ENCODE results near the gene RNPS1.

RNPS1 gene

DNA sequence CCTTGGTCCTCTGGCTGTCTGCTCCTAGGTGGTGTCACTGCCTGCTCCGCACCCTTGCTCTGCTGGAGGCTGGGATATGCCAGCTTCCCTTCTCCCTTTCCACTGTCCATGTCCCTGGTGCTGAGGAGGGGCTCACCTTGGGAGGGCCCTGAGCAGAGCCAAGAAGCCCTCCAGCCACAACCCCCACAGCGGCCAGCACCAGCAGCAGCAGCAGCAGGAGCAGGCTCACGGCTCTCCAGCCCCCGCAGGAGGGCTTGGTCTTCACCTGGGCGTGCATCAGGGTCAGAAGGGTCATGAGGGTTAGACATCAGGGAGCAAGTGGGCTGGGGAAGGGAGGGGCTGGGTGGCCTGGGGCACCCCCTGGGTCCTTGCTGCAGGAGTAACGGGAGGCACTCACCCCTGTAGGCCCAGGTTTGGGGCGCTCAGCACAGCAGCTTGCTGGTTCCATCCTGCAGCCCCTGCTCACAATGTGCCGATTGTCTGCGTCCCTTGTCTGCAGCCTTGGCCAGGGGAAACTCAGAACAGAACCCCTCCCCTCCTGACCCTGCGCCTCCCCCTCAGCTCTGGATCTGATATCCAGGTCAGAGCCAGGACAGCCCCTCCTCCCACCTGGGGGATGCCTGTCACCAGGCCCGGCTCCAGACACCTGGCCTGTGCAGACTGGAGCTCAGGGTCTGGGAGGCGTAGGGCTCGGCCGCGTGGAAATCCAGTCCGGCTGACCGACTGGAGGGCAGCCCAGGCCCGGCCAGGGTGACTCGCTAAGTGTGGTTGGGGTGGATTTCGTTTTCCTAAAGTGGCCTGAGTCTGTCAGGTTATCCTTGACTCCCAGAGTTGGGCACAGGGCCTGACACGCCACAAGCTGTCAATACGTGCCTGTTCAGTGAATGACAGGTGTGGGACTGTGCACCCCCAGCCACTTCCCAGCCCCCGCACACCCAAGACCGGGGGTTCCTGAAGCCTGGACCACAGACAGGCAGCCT, 57.2 kb downstream of the RNPS1 start, which contains the start of gene BRICD5:
TSS of gene BRICD5 (minus strand) at position 478 of the 980 bp plus-strand sequence. CDS start at position 448, 30 bp downstream.
- DNase-seq: no peak

DNA sequence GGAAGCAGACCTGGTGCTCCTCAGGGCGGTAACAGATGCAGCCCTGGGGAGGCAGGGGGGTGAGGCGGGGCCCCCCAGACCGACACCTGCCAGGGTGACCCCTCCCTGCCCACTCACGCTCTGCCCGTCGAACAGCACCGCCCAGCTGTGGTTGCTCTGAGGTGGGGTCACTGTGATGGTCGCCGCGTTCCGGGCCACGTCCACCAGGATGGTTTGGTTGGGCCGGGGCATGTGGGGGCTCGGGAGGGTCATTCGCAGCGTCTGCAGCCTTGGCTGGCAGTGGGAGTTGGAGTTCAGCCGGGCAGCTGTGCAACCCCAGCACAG, 58.0 kb downstream of the RNPS1 start:
- no peak for DNase-seq

DNA sequence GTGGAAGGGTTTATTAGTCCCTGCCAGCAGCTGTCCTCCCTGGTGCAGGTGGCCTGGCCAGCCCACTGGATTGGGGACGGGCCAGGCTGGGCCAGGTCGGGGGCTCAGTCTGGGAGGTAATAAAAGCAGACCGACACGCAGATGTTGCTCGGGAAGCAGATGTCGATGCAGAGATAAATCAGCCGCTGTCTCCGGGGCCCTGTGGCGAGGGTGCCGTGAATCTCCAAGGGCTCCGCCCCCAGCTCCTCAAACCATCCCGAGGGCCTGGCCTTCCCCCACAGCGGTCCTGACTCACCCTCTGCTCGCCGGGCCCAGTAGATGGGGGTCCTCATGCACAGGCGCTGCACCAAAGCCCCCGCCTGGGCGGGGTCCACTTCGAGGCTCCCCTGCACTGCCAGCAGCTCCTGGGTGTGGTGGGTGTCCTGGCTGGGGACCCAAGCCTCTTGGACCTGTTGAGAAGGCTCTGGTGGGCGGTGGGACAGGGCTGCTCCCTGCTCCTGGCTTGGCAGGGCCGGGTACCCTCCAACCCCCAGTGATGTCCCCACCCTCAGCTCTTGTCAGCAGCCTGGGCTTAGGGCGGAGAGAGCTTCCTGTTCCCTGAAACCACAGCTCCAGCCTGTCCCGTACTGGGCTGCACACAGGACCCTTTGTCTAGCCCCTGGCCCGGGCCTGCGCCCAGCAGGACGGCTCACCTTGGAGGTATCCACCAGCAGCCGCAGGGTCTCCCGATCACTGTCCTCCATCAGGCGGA, 58.5 kb downstream of the RNPS1 start:
- DNase-seq: no peak

DNA sequence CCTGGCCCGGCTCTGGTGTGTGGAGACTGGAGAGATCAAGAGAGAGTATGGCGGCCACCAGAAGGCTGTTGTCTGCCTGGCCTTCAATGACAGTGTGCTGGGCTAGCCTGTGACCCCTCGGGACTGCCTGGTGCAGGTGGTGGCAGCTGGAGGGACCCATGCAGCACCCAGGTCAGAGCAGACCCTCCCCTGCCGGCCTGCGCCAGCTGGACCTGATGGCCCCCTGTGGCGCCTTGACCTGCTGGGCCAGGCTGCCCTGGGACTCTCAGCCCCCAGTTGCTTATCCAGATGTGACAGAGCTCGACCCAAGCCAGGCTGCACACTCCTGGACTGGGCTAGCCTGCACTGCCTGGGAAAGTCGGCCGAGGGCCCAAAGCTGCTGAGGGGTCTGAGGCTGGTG, 59.2 kb downstream of the RNPS1 start:
- no peak for DNase-seq

GRCh38 chr16:2208308-2208707, 59.6 kb downstream of the RNPS1 start:
- no peak for DNase-seq

DNA sequence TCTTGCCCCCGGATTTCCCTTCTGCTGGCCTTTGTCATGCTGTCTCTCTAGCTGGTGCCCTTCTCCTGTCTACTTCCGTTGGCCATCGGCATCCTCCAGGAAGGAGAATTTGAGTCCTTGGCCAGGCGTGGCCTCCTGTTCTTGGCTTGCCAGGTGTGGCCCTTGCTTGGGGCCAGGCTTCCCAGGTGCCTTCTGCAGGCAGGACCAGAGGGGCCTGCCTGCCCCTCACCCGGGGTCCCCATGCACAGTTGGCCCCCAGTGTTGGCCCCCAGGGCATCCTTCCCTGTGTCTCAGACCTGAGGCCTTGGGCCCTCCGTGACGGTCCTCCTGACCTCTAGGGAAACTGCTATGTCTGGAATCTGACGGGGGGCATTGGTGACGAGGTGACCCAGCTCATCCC, 60.1 kb downstream of the RNPS1 start:
- no peak for DNase-seq

GRCh38 chr16:2206780-2207433, 61.0 kb downstream of the RNPS1 start:
- DNase-seq: no peak

DNA sequence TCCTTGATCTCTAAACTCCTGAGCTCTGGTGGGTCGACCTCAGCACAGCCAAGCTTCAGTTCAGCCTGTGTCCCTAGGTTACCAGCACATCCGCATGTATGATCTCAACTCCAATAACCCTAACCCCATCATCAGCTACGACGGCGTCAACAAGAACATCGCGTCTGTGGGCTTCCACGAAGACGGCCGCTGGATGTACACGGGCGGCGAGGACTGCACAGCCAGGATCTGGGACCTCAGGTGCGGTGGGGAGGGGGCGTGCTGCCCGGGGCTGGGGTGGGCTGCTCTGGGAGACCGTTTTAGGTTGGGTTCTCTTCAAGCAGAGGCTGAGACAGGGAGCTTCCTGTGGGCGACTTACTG, 61.5 kb downstream of the RNPS1 start:
- no peak for DNase-seq

- no peak for DNase-seq
These were observed 62.0 kb downstream of the RNPS1 start for GRCh38 chr16:2205967-2206313.

DNA sequence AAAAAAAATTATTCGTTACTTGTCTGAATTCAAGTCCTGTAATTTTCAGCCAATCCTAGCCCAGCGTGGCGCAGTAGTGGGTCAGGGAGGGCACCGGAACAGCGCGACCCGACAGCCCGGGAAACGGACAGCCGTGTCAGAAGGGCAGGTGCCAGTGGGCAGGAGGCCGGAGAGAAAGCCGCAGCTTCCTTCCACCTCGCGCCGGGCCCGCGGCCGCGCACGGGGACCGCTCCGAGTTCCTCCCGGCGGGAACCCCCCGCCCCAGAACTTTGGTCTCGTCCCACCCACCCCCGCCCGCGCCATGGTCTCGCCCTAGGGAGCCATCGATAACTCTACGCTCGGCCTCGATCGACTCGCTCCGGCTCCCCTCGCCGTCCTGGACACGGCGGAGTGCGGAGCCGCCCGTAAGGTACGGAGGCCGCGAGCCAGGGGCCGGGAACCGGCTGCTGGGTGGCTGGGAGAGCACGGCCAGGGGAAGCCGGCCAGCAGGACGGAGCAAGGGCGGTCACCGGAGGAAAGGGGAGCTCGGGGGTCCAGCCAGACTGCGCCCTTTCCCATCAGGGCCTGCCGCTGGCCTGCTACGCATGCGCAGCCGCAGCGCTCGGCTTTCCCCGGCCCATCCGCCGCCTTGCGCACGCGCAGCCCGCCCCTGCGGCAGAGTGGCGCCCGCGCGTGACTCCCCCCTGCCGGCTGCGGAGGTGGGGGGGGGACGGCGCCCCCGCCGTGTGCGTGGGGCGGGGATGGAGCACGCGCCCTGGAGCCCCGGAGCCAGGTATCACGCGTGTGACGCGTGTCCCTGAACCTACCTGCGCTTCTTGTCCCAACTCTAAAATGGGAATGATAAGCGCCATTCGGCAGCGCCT, 62.6 kb downstream of the RNPS1 start, which contains the start of gene MLST8:
TSS of gene MLST8 (plus strand) at position 351 of the 863 bp plus-strand sequence. CDS start 632 bp downstream, outside the sequence.
- no peak for DNase-seq

DNA sequence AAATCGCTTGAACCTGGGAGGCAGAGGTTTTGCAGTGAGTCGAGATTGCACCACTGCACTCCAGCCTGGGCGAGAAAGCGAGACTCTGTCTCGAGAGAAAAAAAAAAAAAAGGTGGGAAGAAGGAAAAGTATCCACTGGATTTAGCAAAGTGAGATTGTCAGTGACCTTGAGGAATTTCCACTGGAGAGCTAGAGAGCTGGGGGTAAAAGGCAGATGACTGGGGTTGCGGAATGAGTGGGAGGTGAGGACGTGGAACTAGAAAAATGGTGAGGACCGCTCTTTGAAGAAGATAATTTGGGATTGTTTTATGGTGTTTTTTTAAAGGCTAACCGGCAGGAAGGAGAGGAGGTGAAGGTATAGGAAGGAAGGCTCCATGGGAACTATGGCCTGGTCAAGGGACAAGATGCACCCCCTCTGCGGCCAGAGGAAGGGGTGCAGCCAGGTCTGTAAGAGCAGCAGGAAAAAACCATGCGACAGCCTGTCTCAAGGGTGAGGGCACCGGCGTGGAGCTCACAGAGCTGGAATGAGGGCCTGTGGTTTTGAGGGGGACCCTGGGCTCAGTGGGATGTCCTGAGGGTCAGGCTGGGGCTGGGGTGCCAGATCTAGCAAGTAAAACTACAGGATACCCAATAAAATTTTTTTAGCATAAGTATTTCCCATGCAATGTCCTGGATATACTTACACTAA, 63.4 kb downstream of the RNPS1 start:
- no peak for DNase-seq
